GM21825 (cell line): Measurements from ENCODE around the gene OR1S1.
"Not testable (repeated sequence)": the region's sequence is repeated elsewhere in the genome, so short reads cannot be mapped to it uniquely, and the experiment has no call there.

ENCODE experiments used
- ATAC-seq: cut with Tn5 transposase; IDR thresholded peaks from one replicate; pipeline ENCODE4 v1.9.1; 2021; ENCODE audit warnings: mild to moderate bottlenecking, moderate library complexity; ENCODE audit not compliant: unreplicated experiment

Gene OR1S1

GRCh38 chr11:58212420-58212819 is at the start of gene OR1S1:
Gene OR1S1 (plus strand): TSS chr11:58212720.
- ATAC-seq = not testable (repeated sequence)

DNA sequence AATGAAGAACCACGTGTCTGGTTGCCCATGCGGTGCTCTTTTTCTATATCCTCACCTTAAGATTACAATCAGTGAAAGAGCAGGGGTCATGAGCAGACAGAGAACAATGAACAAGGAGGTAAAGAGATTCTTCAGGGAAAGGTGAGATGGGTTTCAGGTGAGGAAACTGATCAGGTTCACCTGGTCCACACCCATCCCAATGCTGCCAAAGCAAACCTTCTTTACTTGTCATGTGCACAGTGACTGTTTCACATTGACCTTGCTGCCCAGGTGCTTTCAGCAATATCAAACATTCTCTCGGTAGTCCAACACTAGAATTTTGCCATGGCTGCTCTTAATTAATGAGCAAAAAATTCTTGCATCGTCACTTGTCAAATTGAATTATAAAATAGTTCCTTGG is 48.1 kb upstream of the OR1S1 start:
- no peak for ATAC-seq

DNA sequence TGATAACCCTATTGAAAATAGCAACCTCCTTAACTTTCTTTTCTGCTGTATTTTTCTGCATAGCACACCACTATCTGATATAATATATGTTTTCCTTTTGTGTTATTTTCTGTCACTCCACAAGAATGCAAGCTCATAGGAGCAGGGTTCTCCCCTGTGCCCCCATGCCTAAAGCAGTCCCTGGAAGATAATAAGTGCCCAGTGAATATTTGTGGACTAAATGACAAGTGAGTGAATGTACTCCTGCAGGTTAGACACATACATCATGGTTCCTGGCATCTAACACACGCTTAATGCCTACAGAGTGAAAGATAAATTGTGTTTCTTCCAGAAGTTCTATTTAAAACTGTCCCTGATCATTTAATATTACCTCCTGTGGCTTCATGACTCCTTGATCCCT is 47.5 kb upstream of the OR1S1 start:
- no peak for ATAC-seq

- ATAC-seq = no peak
These were observed 46.9 kb upstream of the OR1S1 start for GRCh38 chr11:58165504-58166106.

DNA sequence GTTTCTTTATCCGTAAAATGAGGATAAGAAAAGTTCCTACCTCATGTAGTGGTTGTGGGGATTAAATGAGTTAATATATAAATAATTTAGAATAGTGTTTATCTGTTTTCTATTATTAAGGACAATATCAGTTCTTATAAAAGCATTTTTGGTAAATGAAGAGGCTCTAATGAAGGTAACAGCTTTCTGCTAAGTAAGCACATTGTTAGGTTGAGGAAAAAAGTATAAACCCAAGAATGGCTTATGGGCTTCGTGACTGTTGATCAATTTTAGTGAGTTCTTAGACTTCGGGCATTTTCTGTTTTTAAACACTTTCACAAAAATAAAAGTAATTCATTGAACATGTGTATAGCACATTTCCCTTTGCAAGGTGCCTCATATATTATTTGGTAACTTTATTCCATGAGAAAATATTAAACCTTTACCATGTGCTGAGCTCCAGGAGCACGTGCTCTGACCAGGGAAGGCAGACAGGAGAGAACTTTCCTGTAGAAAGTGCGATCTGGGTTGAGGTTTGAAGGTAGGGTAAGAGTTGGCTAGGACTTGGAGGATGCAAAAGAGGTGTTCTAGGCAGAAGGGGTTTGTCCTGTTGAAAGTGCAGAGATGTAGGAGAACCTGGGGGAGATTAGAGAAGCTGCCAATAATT is 35.0 kb upstream of the OR1S1 start:
- no peak for ATAC-seq

GRCh38 chr11:58178444-58178843 is 34.1 kb upstream of the OR1S1 start:
- ATAC-seq = no peak

DNA sequence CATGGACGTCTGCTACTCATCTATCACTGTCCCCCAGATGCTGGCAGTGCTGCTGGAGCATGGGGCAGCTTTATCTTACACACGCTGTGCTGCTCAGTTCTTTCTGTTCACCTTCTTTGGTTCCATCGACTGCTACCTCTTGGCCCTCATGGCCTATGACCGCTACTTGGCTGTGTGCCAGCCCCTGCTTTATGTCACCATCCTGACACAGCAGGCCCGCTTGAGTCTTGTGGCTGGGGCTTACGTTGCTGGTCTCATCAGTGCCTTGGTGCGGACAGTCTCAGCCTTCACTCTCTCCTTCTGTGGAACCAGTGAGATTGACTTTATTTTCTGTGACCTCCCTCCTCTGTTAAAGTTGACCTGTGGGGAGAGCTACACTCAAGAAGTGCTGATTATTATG is 32.9 kb upstream of the OR1S1 start:
- no peak for ATAC-seq

- no peak for ATAC-seq
These were observed 25.6 kb upstream of the OR1S1 start for GRCh38 chr11:58186938-58187337.

DNA sequence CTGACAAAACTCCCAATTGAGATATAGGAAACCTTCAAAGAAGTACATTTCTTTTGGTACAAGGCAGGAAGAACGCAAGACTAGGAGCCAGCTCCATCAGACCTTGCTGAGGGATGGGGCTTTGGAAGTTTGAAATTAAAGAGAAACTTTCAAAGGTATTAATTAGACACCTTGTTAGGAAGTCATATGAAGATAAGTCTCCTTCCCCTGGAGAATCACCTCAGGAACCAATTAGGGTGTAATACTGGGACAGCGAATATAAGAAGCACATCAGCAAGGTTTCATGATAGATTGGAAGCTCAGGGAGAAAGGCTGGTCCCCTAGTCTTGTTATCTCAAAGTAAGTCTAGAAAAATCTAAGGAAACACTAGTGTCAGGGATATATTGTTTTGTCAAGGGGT is 23.8 kb upstream of the OR1S1 start, which contains the start of gene OR9Q2:
TSS of gene OR9Q2 (plus strand) at position 301 of the 400 bp plus-strand sequence. CDS start 1,421 bp downstream, outside the sequence.
- no peak for ATAC-seq

- ATAC-seq = no peak
These were observed 20.3 kb upstream of the OR1S1 start for GRCh38 chr11:58192229-58192628.

DNA sequence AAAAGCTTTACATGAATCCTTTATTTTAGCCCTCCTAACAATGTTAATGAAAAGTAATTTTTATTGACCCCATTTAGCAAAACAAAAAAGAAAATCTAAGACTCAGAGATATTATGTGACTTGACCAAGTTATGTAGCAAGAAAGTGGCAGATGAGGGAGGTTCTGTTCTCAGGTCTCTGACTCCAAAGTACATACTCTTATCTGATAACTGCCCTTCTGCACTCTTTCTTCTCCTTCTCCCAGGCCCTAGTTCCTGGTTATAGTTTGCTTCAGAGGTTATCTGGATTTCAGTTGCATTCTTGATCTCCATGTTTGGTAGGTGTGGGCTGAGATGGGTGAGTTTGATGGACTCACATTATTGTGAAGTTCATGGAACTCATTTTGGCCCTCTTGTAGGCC is 19.1 kb upstream of the OR1S1 start:
- no peak for ATAC-seq

GRCh38 chr11:58195939-58196338 is 16.6 kb upstream of the OR1S1 start:
- no peak for ATAC-seq

- no peak for ATAC-seq
These were observed 13.2 kb upstream of the OR1S1 start for GRCh38 chr11:58199271-58199670.

DNA sequence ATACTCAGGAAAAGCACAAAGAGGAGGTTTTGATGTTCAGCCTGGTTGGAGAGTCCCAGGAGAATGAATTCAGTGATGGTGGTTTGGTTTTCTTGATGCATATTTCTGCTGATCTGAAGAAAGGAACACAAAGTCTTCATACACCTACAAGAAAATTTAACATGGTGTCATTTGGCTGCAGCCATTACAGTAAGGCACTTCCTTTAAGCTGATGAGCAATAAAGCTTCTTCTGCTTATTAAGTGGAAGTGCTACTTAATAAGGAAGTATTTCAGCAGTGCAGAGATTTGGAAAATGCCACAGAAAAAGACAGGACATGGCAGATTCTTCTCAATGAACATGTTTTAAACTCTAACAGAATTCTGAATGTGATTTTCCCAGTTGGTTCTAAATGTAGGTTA is 8.5 kb upstream of the OR1S1 start, which contains the start of gene OR1S2:
TSS of gene OR1S2 (minus strand) at position 101 of the 400 bp plus-strand sequence. CDS start at position 101, 0 bp downstream.
- no peak for ATAC-seq

- no peak for ATAC-seq
These were observed 4.0 kb downstream of the OR1S1 start for GRCh38 chr11:58216476-58216875.

DNA sequence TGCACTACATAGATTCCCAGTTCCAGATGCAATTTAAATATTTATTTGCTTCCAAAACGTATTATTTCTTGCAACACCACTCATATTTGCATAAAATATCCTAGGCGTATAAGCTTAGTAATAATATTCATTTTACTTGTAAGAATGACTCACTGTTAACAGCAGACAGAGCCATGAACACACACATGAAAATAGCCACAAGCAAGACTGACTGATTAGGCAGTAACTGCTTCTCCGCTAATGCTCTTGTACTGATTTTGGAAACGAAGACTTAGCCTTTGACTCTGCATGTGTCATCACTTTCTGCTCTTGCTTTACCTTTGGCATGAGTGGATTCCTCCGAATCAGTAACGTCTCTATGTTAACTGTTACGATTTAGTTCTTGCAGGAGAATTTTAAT is 10.2 kb downstream of the OR1S1 start:
- ATAC-seq = no peak

DNA sequence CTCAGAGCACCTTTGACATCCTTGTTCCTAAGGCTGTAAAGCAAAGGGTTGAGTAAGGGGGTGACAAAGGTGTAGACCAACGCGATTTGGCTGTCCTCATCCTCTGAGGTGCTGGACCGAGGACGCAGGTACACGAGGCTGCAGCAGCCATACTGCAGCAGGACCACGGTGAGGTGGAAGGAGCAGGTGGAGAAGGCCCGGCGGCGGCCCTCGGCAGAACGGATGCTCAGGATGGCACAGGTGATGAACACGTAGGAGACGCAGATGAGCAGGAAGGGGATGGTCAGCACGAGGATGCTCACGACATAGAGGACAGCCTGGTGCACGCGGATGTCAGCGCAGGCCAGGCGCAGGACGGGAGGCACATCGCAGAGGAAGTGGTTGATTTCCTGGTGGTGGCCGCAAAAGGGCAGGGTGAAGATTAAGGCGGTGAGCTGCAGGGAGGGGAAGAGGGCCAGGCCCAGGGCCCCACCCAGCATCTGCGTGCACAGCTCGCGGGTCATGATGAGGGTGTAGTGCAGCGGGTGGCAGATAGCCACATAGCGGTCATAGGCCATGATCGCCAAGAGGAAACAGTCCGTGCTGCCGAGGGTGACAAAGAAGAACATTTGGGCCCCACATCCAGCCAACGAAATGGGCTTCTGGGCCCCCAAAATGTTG is 15.6 kb downstream of the OR1S1 start:
- no peak for ATAC-seq

- no peak for ATAC-seq
These were observed 31.4 kb downstream of the OR1S1 start for GRCh38 chr11:58243954-58244353.

- ATAC-seq = no peak
These were observed 42.4 kb downstream of the OR1S1 start for GRCh38 chr11:58254936-58255335.

DNA sequence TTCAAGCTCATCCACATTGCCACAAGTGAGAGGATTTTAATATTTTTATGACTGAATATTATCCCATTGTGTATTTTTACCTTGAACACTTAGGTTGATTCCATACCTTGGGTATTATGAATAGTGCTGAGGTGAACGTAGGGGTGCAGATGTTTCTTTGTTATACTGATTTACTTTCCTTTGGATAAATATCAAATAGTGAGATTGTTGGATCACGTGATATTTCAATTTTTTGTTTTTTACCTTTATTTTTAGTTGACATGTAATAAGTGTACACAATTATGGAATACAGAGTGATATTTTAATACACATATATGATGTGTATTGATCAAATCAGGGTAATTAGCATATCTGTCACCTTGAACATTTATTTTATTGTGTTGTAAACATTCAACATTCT is 47.5 kb downstream of the OR1S1 start:
- no peak for ATAC-seq
